K562 (cell line): ENCODE data around the gene CYSRT1. TPM values are rescaled to one million over a fixed set of nuclear protein-coding genes. Genes with fewer than 3 reads are reported as not detected.

Experiments
- CBX1 ChIP-seq: sonication (generic); IDR thresholded peaks from 2 replicates; pipeline ENCODE4 v1.6.1; 2016; ENCODE audit warnings: antibody characterized with exemption, low read depth, mild to moderate bottlenecking
- CBX5 ChIP-seq: IDR thresholded peaks from 2 replicates; pipeline ENCODE4 v1.6.1; 2014; ENCODE audit warnings: low read depth, borderline replicate concordance
- KLF1 ChIP-seq: fragments of 450-650 bp; IDR thresholded peaks from 2 replicates; pipeline ENCODE4 v1.6.1; 2016; ENCODE audit warnings: missing genetic modification characterization, missing compliant biosample characterization
- MAZ ChIP-seq, 2 experiments: fragments of 450-650 bp in 1 of 2; sonication (generic) in 1 of 2; formaldehyde crosslinking; IDR thresholded peaks in 1 of 2; conservative IDR thresholded peaks in 1 of 2; 2 replicates each; pipeline versions ENCODE4 v1.4.0 to v1.5.0; 2020; ENCODE audit warnings: mild to moderate bottlenecking in 1 of 2, missing genetic modification reagents in 1 of 2
- MBD2 ChIP-seq: sonication (generic); IDR thresholded peaks from 2 replicates; pipeline ENCODE4 v1.6.1; 2016; ENCODE audit warnings: low read depth, borderline replicate concordance
- MYC ChIP-seq, 2 experiments: fragments of 250-450 bp in 1 of 2; sonication (Bioruptor Pico) in 1 of 2; IDR thresholded peaks; 2 replicates each; pipeline versions ENCODE4 v1.5.1 to v1.6.1; 2012 to 2021; ENCODE audit warnings: low read depth in 2 of 2, borderline replicate concordance in 1 of 2, improper control_type of control experiment in 1 of 2, low read length in 1 of 2, mild to moderate bottlenecking in 1 of 2, moderate library complexity in 1 of 2
- NFIC ChIP-seq: fragments of 450-650 bp; IDR thresholded peaks from 2 replicates; pipeline ENCODE4 v1.6.1; 2017; ENCODE audit warnings: mild to moderate bottlenecking, inconsistent platforms
- PRPF4 ChIP-seq: fragments of 200-400 bp; formaldehyde crosslinking; IDR thresholded peaks from one replicate; pipeline ENCODE4 v1.6.1; 2017; ENCODE audit warnings: low read length, low read depth, mild to moderate bottlenecking; ENCODE audit not compliant: insufficient read depth, poor library complexity, severe bottlenecking
- RBM34 ChIP-seq: fragments of 200-400 bp; formaldehyde crosslinking; IDR thresholded peaks from 2 replicates; pipeline ENCODE4 v1.6.1; 2018; ENCODE audit warnings: low read length, borderline replicate concordance; ENCODE audit not compliant: insufficient read depth
- SETDB1 ChIP-seq: IDR thresholded peaks from one replicate; pipeline ENCODE4 v1.6.1; 2012; ENCODE audit warnings: low read length, control low read depth, inconsistent platforms
- SLC30A9 ChIP-seq: fragments of 250-450 bp; sonication (Bioruptor Pico); IDR thresholded peaks from 2 replicates; pipeline ENCODE4 v1.8.0; 2022; ENCODE audit warnings: mild to moderate bottlenecking, moderate library complexity
- TAF7 ChIP-seq: fragments of 450-650 bp; IDR thresholded peaks from 2 replicates; pipeline ENCODE4 v1.6.1; 2016; ENCODE audit warnings: missing genetic modification characterization, missing compliant biosample characterization
- TEAD1 ChIP-seq, 2 experiments: fragments of 450-650 bp in 1 of 2; sonication (generic) in 1 of 2; formaldehyde crosslinking; IDR thresholded peaks; 2 replicates each; pipeline versions ENCODE4 v1.4.0 to v1.8.0; 2020 to 2022; ENCODE audit warnings: mild to moderate bottlenecking in 2 of 2, missing genetic modification reagents in 1 of 2
- ZNF133 ChIP-seq: fragments of 250-450 bp; sonication (Bioruptor Pico); IDR thresholded peaks from 2 replicates; pipeline ENCODE4 v1.4.0; 2020; ENCODE audit warnings: mild to moderate bottlenecking
- polyA plus RNA-seq, 8 experiments: library from polyadenylated mRNA; depleted of rRNA in 4 of 8; stranded (reverse) in 5 of 8; unstranded in 3 of 8; fragments of >200 nt; fragmentation: Nextera tagmentation in 2 of 8; fragmentation: Illumina TruSeq in 1 of 8; extraction: Ambion mirVana in 2 of 8; extraction: Trizol in 1 of 8; gene quantifications; 2 replicates each; pipeline versions ENCODE4 v1.2.1 to v1.2.3, GENCODE V29; 2011 to 2014; ENCODE audit warnings: inconsistent platforms in 1 of 8, missing spikeins in 1 of 8
- total RNA-seq, 7 experiments: library from RNA; depleted of rRNA in 6 of 7; stranded (reverse); fragments of >200 nt in 6 of 7; fragmentation: Illumina TruSeq in 2 of 7; extraction: Trizol in 2 of 7; gene quantifications; 2 replicates each; pipeline versions ENCODE4 v1.2.1 to v1.2.3, GENCODE V29; 2011 to 2021; ENCODE audit warnings: low replicate concordance in 1 of 7
- TF ChIP-seq, protein P1 (sequence below): fragments of 250-450 bp; sonication (Bioruptor Pico); IDR thresholded peaks from 2 replicates; pipeline ENCODE4 v1.5.0; 2021; ENCODE audit warnings: mild to moderate bottlenecking, moderate library complexity
- TF ChIP-seq, protein P2 (sequence below), 2 experiments: fragments of 450-650 bp; conservative IDR thresholded peaks; 2 replicates each; pipeline ENCODE4 v1.6.1; 2017; ENCODE audit warnings: mild to moderate bottlenecking in 2 of 2, moderate library complexity in 2 of 2
- TF ChIP-seq, protein P3 (sequence below): sonication (generic); formaldehyde crosslinking; IDR thresholded peaks from 2 replicates; pipeline ENCODE4 v1.9.0; 2022; ENCODE audit warnings: mild to moderate bottlenecking, missing genetic modification reagents

Gene CYSRT1
- total and polyA plus RNA-seq, 9 of the 15 experiments (the other 6 are each of a cell fraction or from before 2014, with no cell fraction given) = 0.04 to 1.4 (median 0.42) TPM; not detected in 3

DNA sequence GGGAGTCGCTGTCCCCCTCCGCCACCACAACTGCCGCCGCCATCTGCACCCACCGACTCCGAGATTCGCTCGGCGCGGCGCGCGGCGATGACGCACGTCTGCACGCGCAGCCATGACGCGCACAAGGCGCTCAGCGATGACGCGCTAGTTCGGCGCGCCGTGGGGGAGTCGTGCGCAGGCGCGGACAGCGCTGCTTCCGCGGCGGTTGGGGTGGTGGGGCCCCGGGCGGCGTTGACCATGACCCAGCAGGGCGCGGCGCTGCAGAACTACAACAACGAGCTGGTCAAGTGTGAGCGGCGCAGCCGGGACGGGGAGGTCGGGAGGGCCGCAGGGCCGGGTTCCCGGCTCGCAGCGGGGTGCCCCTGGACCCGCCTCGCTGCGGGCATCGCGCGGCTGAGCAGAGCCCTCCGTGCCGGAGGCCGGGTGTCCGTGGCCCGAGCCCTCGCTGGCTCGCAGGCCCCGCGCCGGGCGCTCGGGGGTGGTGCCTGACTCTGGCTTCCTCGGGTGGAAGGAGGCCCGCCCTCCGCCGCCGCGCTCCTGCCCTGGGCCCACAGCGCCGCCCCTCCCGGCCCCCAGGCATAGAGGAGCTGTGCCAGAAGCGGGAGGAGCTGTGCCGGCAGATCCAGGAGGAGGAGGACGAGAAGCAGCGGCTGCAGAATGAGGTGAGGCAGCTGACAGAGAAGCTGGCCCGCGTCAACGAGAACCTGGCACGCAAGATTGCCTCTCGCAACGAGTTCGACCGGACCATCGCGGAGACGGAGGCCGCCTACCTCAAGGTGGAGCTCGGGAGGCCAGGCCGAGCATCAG is 36.3 kb upstream of the CYSRT1 start, which contains the start of the genes ANAPC2 and SSNA1 (continued):
- TF ChIP-seq TEAD1 (CRISPR knock-in tag; IDR thresholded peaks at IDR 0.05) = peak in 1 of 2 experiments; percentile 67; a peak in 1 of 4 replicates
- TF ChIP-seq, protein P1, sequence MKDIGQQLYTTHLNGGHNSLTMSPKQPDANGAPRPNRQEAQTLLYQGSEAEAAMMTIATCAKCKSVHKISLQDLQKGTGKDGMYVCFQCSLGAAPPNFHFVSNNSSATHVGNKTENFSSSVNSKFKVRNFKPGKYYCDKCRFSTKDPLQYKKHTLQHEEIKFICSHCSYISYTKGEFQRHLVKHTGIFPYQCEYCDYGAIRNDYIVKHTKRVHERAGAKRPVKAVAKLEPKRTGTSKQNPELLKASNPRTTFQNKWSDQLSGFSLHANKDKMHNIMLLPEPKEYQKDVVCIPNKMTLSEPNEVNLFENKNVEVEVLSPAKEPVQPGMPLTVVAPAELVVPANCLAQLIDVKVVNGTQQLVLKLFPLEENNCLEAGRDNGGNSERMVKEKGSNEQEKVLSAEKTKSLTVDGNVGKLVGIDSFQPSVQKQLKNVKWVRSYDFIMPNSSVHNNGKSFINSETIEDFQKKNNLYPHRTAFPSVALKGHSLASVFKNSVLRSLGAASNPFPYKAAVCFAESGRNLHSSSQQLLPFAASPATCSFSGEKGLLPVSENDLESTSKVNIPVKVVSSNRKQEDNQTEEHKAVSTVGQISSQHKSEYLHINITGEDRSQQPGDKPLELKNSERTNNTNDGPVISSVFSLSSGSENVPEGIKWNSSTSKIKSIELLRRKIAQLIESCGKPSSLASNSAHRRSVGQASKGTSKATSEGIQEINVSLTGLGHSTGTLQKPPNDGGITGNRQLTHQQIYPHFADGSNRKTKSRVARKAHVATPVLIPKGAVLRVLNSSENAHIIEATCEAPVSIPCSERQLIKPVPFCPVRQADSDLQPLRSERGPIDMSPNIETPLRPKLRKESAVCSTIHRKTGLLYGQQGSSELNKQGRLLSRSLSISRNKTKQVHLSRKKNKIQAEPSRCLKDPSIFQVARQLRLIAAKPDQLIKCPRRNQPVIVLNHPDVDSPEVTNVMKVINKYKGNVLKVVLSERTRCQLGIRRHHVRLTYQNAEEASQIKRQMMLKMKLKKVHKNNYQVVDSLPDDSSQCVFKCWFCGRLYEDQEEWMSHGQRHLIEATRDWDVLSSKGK (CRISPR knock-in tag) = no peak
- TF ChIP-seq, protein P2, sequence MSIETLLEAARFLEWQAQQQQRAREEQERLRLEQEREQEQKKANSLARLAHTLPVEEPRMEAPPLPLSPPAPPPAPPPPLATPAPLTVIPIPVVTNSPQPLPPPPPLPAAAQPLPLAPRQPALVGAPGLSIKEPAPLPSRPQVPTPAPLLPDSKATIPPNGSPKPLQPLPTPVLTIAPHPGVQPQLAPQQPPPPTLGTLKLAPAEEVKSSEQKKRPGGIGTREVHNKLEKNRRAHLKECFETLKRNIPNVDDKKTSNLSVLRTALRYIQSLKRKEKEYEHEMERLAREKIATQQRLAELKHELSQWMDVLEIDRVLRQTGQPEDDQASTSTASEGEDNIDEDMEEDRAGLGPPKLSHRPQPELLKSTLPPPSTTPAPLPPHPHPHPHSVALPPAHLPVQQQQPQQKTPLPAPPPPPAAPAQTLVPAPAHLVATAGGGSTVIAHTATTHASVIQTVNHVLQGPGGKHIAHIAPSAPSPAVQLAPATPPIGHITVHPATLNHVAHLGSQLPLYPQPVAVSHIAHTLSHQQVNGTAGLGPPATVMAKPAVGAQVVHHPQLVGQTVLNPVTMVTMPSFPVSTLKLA (conservative IDR thresholded peaks at IDR 0.05) = peak; percentile 94 to 98
- TF ChIP-seq, protein P3, sequence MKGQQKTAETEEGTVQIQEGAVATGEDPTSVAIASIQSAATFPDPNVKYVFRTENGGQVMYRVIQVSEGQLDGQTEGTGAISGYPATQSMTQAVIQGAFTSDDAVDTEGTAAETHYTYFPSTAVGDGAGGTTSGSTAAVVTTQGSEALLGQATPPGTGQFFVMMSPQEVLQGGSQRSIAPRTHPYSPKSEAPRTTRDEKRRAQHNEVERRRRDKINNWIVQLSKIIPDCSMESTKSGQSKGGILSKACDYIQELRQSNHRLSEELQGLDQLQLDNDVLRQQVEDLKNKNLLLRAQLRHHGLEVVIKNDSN = peak; percentile 64
- TF ChIP-seq MBD2 = peak; percentile 88
- no peak for TF ChIP-seq SLC30A9 (CRISPR knock-in tag)
- no peak for TF ChIP-seq ZNF133 (CRISPR knock-in tag)
- TF ChIP-seq KLF1 (tag) = no peak; the same call in none of the 2 replicates
- peak; percentile 74 for TF ChIP-seq PRPF4
- TF ChIP-seq NFIC = peak; percentile 61
- TF ChIP-seq MYC (IDR thresholded peaks at IDR 0.05; ENCODE audit: low read depth, low read length) = peak; percentile 88
- no peak for TF ChIP-seq MYC (CRISPR knock-in tag; IDR thresholded peaks at IDR 0.05; ENCODE audit: borderline replicate concordance, low read depth)
- peak; percentile 91 to 94 for TF ChIP-seq MAZ (CRISPR knock-in tag; conservative IDR thresholded peaks at IDR 0.05 in 1 of 2, IDR thresholded peaks at IDR 0.05 in 1 of 2)
- TF ChIP-seq RBM34 = no peak
- TF ChIP-seq SETDB1 = peak; percentile 86
- TF ChIP-seq CBX1 = 0 out of 2 replicates have a peak, but pooled peaks have one; percentile 23
- no peak for TF ChIP-seq TAF7 (tag)
- TF ChIP-seq CBX5 = 0 out of 2 replicates have a peak, but pooled peaks have one; percentile 59
